Pulmonary artery endothelial cell (primary cell): ENCODE data around the gene MST1. TPM values are rescaled to one million over a fixed set of nuclear protein-coding genes. Genes with fewer than 3 reads are reported as not detected.
A peak's percentile ranks its signal among the peaks of the same experiment; 100 is the strongest.

Experiments used
- DNase-seq: peaks from one replicate; pipeline ENCODE4 v3.0.0-alpha.2; 2011; ENCODE audit warnings: low read depth, low spot score
- total RNA-seq: library from RNA; depleted of rRNA; stranded (reverse); fragments of >200 nt; gene quantifications from 2 replicates; pipeline ENCODE4 v1.2.3, GENCODE V29; 2014

Gene MST1
- 2.2 and 2.8 TPM in 2 replicates for total RNA-seq

DNA sequence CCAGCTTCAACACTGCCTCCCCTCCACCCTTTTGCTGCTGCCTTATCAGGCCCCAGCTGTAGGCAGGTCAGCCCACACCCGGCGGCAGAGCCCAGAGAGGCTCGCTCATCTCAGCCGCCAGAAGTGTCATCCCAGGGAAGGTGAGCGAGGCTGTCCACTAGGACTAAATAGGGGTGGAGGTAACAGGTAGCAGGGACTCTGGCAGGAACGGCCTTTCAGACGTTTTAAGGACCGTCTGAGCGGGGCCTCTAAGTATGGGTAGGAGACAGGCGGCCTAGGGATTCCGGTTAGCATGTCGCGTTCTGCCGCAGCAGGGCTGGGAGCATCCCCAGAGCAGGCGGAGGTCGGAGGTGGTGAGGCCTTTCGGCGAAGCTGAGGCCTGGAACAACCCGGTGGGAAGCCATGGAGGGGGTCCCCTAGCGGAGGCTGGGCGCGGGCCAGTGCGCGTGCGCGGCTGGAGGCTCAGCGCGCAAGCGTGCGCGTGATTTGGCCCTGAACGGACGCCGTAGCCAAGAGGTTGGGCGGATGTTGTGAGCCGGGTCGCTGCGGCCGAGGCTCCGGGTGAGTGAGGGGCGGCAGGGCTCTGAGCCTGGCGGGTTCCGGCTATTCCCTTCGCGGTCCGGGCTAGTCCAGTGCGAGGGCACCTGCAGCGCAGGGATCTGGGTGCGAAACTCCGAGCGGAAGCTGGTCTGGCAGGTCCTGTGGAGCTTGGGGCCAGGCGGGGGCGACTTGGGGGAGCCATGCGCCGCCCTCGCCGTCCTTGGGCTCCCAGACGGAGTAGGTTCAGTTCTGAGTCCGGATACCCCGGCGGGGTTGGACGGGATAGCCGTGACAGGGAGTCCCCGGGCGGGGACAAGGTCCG is at the start of gene MST1, which contains the start of gene RNF123:
MST1 (minus strand) TSS at position 429 of the 862 bp plus-strand sequence. CDS start 783 bp downstream, outside the sequence.
RNF123 (plus strand) TSS at position 512 of the 862 bp plus-strand sequence. CDS start 1,609 bp downstream, outside the sequence.
- peak; percentile 50 for DNase-seq

DNA sequence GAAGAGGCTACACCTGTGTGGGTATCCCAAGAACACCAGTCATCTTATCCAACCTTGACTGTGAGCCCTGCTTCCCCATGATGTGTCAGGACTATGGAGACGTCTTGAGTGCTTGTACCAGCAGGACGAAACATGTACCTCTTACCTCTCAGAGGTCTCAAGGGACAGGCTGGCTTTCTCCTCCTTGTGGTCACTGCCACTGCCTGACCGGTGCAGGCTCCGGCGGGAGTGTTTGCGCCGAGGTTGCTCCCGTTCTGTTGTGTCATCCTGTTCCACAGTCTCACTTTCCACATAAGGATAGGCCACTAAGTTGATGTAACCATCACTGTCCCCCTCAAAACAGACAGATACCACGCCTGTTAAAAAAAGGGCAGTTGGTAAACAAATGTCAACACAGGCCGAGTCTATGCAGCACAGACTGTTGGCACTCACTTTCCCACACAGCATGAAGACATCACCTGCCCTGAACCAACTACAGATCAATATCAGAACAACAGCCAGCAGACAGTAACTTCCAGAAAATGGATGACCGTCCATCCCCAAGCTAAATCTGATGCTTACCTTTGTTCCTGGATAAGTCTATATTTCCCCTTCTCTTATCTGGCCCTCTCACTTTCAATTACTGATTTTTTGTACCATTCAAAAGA is 48.9 kb upstream of the MST1 start:
- no peak for DNase-seq

DNA sequence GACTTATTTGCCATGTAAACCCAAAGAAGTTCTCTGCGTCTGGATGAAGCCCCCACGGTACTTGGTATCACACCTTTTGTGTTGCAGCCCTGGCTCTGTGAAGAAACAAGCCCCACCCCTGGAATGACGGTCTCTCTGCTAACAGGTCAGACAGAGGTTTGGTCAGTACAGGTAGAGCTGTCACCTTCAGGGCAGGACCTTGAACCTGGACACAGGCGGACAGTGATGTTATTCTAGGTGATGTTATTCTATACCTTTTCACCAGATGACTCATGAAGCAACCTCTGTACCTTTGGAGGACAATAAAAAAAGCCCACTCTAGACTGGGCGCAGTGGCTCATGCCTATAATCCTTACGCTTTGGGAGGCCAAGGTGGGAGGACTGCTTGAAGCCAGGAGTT is 45.5 kb upstream of the MST1 start:
- DNase-seq = no peak

DNA sequence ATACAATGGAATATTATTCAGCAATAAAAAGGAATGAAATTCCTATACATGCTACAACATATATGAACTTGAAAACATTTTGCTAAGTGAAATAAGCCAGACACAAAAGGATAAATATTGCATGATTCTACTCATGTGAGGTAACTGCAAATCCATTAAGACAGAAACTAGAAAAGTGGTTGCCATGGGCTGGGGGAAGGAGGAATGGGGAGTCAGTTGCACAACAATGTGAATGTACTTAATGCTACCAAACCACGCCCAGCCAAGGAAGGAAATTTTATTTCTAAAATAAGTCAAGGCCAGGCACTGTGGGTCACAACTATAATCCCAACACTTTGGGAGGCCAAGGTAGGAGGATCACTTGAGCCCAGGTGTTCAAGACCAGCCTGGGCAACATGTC is 44.3 kb upstream of the MST1 start:
- no peak for DNase-seq

DNA sequence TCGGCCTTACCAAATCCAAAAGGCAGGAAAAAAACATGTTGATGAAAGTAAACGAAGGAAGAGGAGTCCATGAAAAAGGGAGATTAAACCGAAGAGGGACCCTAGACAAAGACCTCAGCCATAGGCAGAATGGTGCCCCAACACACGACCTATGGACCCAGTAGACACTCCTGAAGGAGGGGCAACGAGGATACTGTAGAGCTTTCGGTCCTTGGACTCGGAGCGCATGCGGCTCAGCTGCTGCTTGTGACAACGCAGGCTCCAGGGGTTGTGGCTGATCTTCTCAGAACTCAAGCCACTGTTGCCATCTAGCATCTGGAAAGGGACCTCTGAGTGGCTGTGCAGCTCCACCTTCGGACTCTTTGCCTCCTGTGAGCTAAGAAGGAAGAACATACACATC is 43.3 kb upstream of the MST1 start:
- no peak for DNase-seq

DNA sequence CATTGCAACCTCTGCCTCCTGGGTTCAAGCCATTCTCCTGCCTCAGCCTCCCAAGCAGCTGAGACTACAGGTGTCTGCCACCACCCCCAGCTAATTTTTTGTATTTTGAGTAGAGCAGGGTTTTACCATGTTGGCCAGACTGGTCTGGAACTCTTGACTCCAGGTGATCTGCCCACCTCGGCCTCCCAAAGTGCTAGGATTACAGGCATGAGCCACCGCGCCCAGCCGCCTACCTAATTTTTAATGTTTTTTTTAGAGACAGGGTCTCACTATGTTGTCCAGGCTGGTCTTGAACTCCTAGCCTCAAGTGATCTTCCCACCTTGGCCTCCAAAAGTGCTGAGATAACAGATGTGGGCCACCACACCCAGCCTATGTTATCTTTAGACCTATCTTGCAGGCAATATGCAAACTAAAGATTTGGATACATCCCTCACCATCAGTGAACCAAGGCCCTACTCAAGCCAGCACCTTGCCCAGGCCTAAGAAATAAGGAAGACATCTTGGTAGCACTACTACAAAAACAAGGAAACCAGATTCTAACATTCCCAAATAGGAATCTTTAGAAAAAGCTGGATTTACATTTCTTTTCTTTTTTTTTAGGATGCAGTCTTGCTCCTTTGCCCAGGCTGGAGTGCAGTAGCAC is 40.8 kb upstream of the MST1 start:
- no peak for DNase-seq

DNA sequence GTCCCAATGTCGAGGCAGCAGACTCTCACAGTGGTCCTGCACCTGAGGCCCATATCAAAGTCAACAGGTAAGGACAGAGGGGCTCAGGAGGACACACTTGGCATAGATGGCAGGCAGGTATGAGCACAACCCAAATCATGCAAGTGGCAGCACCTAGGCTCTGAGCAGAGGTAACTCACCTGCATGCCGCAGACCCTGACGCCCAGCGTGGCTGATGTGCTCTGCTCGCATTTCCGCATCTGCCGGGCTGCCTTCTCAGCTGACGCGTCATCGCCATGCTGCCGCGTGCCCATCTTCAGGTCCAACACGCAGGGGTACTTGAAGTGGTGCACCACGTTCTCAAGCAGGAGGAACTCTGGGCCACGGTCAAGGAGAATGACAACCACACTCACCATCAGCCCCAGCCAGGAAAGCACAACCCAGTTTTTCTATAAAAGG is 38.7 kb upstream of the MST1 start:
- DNase-seq = no peak

DNA sequence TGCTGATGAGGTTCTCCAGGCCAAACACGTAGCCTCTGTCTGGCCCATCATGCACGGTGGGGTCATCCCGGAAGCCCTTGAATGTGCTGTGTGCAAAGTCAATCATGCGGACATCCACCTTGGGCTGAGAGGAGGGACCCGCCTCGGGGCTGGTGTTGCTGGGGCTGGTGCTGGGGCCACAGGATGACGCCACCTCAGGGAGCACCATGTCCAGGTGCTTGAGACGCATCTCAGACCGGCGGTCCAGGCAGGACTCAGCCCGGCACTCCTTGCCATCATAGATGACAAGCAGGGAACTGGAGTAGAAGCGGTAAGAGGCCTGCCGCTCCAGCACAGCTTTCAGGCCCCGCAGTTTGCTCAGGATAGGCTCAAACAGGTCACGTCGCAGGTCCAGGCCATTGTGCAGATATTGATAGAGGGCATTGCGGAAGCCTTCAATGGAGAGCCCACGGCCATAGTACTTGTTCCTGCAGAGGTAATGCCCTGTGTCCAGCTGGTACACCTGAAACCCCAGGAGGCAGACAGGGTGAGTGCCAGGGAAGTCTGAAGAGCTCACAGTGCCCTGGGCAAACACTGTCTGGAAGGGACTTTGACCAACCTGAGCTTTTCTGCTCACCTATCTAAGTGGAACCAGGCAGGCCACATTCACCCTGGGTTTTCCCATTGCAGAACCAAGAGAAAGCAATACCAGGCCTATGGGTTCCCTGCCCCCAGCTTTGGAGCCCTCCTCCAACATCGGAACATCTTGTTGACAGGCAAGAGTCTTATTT is 38.1 kb upstream of the MST1 start:
- DNase-seq = no peak

DNA sequence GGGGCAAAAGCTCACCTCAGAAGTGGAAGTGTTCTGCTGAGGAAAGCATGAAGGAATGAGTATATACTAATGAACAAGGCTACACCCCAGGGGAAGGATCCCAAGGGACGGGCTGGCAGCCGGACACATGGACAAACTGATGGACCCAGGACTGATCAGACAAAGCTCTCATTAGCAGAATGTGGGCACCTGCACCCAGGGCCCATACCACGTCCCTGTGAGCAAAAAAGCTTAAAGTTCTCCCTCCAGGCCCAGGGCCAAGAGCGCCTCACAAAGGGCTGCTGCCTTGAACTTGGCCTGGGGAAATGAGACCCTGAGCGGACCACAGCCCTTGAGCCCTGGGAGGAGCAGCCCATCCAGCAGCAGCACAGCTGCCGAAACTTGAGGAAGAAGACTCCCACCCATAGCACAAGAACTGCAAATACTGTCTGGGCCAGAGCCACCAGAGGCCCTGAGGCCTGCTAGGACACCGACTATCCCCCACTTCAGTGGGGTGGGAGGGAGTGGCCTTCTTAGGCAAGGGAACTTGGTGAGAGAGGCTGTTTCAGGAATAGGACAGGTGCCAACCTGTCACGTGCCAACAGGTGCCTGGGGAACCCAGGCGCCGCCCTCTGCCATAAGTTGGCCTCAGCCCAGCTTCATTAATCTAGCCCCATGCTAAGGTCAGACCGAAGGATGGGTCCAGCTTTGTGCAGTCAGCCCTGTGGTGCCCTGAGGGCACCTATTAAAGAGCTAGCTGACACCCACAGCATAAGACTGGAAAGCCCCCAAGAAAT is 36.8 kb upstream of the MST1 start:
- no peak for DNase-seq

DNA sequence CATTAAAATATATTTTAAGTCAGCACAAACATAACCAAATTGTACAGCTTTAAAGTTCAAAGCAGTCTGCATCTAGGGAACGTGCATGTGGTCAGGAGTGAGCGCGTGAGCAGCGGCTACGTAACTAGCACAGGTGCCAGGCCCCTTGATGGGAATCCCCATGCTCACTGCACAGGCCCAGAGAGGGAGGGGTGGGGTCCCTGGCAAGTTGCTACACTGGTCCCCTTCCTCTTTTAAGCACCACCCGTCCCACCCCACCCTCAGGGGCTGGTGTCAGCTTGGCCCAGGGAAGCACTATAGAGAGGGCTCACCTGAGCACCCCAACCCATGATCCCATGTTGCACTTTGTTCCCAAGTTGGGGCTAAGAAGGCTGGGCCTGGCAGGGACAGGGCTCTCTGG is 35.3 kb upstream of the MST1 start:
- DNase-seq = no peak

DNA sequence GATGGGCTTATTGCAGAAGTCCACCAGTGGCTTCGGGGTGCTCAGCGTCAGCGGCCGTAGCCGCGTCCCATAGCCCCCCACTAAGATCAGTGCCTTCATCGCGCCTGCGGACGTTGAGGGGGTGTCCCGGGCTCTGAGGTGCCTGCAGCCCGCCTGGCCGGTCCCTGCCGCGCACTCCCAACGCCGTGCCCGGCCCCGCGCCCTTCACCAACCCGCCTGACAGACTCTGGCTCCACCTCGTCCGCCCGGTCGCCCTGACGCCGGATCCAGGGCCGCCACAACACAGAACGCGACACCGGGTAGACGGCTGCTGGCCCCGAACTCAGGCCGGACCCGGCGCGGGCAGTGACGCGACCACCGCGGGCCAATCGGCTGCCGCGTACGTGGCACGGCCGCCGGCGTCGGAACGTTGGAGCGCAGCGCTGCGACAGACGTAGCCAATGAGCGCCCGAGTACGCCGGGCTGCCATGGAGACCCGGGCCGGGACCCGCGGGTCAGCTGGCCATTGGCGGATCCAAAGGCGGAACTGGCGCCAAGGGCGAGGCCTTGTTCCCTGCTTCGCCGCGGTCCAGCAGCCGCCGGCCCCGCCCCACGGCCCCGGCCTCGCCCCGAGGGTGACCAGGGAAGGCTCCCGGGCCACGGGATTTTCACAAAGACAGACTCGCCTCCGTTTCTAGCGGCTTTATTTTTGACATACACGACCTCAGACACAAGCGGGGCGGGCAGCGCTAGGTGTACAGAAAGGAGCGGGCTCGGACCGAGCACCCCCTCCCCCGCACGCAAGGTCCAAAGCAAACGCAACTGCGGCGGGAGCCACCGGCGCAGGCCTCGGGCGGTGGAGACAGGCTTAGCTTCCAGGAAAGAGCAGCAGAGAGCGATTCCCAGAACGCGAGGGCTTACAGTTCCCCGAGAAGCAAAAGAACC is 34.6 kb upstream of the MST1 start, which contains the start of gene GMPPB:
GMPPB (minus strand) TSS at position 324 of the 924 bp plus-strand sequence; CDS start at position 99, 225 bp downstream.
- DNase-seq = peak; percentile 89

DNA sequence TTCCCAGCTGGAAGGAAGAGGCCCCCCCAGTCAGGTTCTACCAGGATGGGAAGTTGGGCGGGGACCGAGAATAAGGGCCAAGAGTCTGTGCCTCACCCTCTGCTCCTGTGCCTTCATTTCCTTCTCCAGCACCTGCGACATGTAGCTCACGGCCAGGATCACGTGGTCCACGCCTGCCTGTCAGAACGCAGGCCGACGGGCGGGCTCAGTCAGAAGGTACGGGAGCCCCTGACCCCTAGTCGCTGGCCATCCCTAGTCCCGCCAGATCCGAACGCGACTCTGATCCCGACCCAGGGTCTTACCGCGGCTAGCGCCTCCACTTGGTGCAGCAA is 34.0 kb upstream of the MST1 start:
- DNase-seq = no peak

DNA sequence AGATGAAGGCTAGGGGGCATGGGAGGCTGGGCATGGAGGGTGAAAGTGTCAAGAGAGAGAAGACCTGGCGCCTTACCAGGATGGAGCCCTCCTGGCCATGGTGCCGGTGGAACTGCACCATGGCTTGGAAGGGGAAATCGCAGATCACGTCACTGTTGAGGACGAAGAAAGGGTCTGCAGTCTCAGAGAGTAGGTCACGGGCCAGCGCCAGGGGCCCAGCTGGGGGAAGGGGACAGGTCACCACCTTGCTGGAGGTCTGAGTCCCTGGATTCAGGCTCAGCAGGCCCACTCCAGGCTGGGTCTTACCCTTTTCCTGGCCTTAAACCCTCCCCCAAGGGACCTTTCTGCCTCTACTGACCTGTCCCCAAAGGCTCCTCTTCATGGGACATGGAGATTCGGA is 33.6 kb upstream of the MST1 start:
- no peak for DNase-seq

DNA sequence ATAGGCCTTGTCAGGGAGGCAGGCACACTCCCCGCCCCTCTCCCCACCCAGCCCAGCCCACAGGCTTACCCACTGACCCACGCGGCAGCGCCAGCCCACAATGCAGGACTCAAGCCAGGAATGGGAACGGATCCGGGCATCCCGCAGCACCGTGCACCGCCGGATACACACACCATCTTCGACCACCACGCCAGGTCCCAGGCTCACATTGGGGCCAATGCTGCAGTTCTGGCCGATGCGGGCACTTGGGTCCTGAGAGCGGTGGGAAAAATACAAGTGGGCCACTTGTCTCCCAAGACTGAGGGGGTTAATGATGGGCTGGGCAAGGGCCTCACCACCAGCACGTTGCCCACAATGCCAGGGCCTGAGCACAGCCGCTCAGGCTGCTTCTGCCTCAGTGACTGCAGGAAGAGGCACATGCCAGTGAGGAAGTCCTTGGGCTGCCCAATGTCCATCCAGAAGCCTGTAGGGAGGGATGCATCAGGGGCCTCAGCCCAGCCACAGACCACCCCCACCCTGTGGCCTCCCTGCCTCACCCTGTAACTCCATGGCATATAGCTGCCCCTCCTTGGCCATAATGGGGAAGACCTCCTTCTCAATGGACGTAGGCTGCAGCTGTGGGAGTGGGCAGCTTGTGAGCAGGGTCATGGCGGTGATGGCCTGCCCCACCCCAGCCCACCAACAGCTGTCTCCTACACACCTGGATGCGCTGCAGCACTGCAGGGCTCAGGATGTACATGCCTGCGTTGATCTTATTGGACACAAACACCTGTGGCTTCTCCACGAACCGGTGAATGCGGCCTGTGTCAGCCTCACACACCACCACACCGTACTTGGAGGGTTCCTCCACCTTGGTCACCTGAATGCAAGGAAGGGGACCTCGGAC is 32.9 kb upstream of the MST1 start:
- DNase-seq = no peak

DNA sequence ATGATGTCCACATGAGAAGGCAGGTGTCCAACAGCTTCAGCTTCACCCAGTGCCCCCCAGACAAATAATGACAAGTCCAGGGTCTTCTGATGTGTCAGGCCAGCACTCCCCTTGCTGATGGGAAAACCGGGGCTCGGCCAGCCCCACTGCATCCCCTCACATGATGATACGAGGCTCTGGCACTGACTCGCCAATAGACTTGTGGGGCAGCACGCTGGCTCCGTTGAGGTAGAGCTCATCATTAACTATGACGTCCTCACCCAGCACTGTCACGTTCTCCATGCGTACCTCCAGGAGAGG is 32.3 kb upstream of the MST1 start:
- DNase-seq = no peak

DNA sequence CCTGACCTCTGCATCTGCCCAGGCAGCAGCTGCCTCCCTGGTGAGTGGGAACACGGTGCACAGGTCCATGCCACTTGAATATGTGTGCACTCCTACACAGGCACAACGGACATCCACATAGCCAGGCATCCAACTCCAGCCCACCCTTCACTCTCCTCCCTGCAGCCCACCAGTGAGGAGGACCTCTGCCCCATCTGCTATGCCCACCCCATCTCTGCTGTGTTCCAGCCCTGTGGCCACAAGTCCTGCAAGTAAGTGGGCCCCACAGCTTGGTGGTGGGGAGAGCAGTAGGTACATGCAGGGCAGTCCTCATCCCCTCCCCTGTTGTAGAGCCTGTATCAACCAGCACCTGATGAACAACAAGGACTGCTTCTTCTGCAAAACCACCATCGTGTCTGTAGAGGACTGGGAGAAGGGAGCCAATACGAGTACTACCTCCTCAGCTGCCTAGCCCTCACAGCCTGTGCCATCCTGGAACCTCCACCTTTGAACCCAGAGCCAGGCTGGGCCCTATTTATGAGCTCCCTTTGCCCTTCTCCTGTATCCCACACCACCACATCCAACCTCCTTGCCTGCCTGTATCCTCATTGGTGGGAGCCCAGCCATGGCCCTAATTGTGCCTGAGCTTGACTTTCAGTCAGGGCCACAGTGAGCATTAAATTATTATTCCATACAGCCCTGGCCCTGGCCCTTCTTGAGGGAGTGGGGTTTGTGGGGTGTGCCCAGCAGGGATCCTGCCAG is 31.8 kb upstream of the MST1 start:
- DNase-seq = no peak

DNA sequence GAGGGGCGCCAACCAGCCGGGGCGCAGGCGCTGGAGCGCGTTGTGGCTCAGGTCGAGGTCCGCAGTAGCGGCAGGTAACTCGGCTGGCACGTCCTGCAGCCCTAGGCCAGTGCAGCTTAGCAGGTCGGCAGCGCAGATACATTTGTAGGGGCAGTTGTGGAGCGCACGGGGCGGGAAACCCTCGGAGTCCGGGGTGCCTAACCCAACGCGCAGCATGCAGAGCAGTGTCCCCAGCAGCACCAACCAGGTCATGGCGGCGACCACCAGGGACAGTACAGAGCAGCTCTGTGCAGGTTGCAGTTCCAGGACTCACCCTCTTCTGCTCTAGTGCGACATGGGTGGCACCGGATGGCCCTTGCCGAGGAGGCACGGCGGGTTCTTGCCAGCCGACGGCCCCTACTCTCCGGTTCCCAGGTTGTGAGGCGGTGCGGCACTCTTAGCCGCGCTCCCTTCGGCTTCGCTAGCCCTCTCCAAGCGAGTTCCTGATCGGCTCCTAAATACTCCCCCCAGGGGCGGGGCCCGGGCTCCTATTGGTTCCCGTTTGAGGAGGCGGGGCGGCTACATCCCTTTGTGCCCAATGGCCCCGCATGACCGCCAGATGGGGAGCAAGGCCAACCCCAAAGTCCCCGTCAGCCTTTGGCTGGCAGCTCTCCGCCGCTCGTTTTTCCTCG is 30.1 kb upstream of the MST1 start, which contains the start of gene AMIGO3:
AMIGO3 (minus strand) TSS at position 471 of the 671 bp plus-strand sequence; CDS start at position 252, 219 bp downstream.
- DNase-seq = peak; percentile 72
